Suprapubic skin (tissue), 4 donors: Measurements from ENCODE around the gene DTYMK. TPM values are rescaled to one million over a fixed set of nuclear protein-coding genes. Genes with fewer than 3 reads are reported as not detected.

Source experiments
- DNase-seq, 2 donors: peaks; one replicate each; pipeline ENCODE4 v3.0.0-alpha.2; 2019; ENCODE audit warnings: low spot score in 2 of 2
- H3K27ac ChIP-seq: fragments of 200-600 bp; sonication (generic); one replicate; pipeline ENCODE4 v1.5.1; 2019
- H3K27me3 ChIP-seq: fragments of 200-600 bp; sonication (generic); one replicate; pipeline ENCODE4 v1.5.1; 2019
- H3K36me3 ChIP-seq: fragments of 200-600 bp; sonication (generic); one replicate; pipeline ENCODE4 v1.5.1; 2019
- H3K4me1 ChIP-seq: fragments of 200-600 bp; sonication (generic); one replicate; pipeline ENCODE4 v1.5.1; 2019
- H3K4me3 ChIP-seq: fragments of 200-600 bp; sonication (generic); one replicate; pipeline ENCODE4 v1.5.1; 2019; ENCODE audit warnings: mild to moderate bottlenecking
- H3K9me3 ChIP-seq: fragments of 200-600 bp; sonication (generic); one replicate; pipeline ENCODE4 v1.5.1; 2019
- CTCF ChIP-seq, 2 donors: fragments of 200-600 bp in 1 of 2; fragments of 450-650 bp in 1 of 2; sonication (generic) in 1 of 2; IDR thresholded peaks; one replicate each; pipeline ENCODE4 v1.5.1; 2016 to 2019; ENCODE audit warnings: antibody characterized with exemption in 2 of 2, mild to moderate bottlenecking in 1 of 2, moderate library complexity in 1 of 2
- EP300 ChIP-seq: sonication (generic); formaldehyde crosslinking; IDR thresholded peaks from one replicate; pipeline ENCODE4 v1.6.1; 2017; ENCODE audit warnings: antibody characterized with exemption
- POLR2A ChIP-seq, 2 donors: fragments of 450-650 bp; IDR thresholded peaks; one replicate each; pipeline ENCODE4 v1.6.1; 2017; ENCODE audit warnings: antibody characterized with exemption in 2 of 2, mild to moderate bottlenecking in 2 of 2, moderate library complexity in 2 of 2
- POLR2AphosphoS5 ChIP-seq, 3 donors: sonication (generic); formaldehyde crosslinking; IDR thresholded peaks; one replicate each; pipeline ENCODE4 v1.6.1; 2017; ENCODE audit warnings: antibody characterized with exemption in 3 of 3
- WGBS: methylation state at CpG from one replicate; pipeline ENCODE4 v1.1.5; 2018; 5-methylcytosine and 5-hydroxymethylcytosine counted together
- total RNA-seq, 4 donors: library from RNA; depleted of rRNA; stranded (reverse); fragments of >200 nt; gene quantifications; one replicate each; pipeline ENCODE4 v1.1.0, GENCODE V29; 2016

The DTYMK gene
- total RNA-seq, 4 donors from 2014 or later, result 14.6 to 29.1 (median 18.2) TPM

- peaks cover 3% of the 10 kb centered on the region for H3K4me1 ChIP-seq
- no peak overlapping the region for H3K4me3 ChIP-seq
- no peaks in the 10 kb centered on the region for H3K9me3 ChIP-seq
- 95% methylated on average over 9 of the region's 14 CpGs for WGBS
- DNase-seq, result no peak
- no peaks in the 10 kb centered on the region for H3K27me3 ChIP-seq
- TF ChIP-seq POLR2A (IDR thresholded peaks at IDR 0.05) (no peak), EP300 (no peak), CTCF (IDR thresholded peaks at IDR 0.05) (no peak), POLR2AphosphoS5 (IDR thresholded peaks at IDR 0.05) (no peak)
- no peak overlapping the region for H3K27ac ChIP-seq
- H3K36me3 ChIP-seq, result peaks cover 57% of the 10 kb centered on the region
Observed at GRCh38 chr2:241660593-241661213, 25.9 kb downstream of the DTYMK start.

GRCh38 chr2:241659150-241659739 lies 27.4 kb downstream of the DTYMK start:
- 36% methylated on average over 17 of the region's 26 CpGs for whole genome bisulfite sequencing

GRCh38 chr2:241658296-241658695 lies 28.3 kb downstream of the DTYMK start:
- 43% methylated on average over 5 of the region's 5 CpGs for WGBS
- Histone ChIP-seq H3K36me3 (peaks cover 78% of the 10 kb centered on the region), H3K4me1 (no peaks in the 10 kb centered on the region), H3K9me3 (no peaks in the 10 kb centered on the region), H3K27me3 (no peaks in the 10 kb centered on the region), H3K27ac (no peak overlapping the region), H3K4me3 (no peak overlapping the region)
- TF ChIP-seq EP300 (no peak), POLR2A (IDR thresholded peaks at IDR 0.05) (no peak)
- no peak for DNase-seq

More at GRCh38 chr2:241659150-241659739, 27.4 kb downstream of the DTYMK start:
- Histone ChIP-seq H3K27me3 (no peaks in the 10 kb centered on the region), H3K9me3 (no peaks in the 10 kb centered on the region), H3K27ac (no peak overlapping the region), H3K4me3 (no peak overlapping the region), H3K36me3 (peaks cover 71% of the 10 kb centered on the region), H3K4me1 (no peaks in the 10 kb centered on the region)
- no peak for TF ChIP-seq EP300
- peak; percentile 10 to 57 for TF ChIP-seq CTCF (IDR thresholded peaks at IDR 0.05)
- no peak for DNase-seq

- WGBS, result 81% methylated on average over 14 of the region's 15 CpGs
- H3K9me3 ChIP-seq, result no peaks in the 10 kb centered on the region
- H3K36me3 ChIP-seq, result peaks cover 83% of the 10 kb centered on the region
- H3K27me3 ChIP-seq, result no peaks in the 10 kb centered on the region
- DNase-seq, result no peak
- no peak overlapping the region for H3K4me3 ChIP-seq
- H3K27ac ChIP-seq, result no peak overlapping the region
- H3K4me1 ChIP-seq, result no peaks in the 10 kb centered on the region
- no peak for TF ChIP-seq POLR2A (IDR thresholded peaks at IDR 0.05)
Observed at GRCh38 chr2:241657786-241658254, 28.8 kb downstream of the DTYMK start.

- peaks cover 94% of the 10 kb centered on the region for H3K36me3 ChIP-seq
- no peaks in the 10 kb centered on the region for H3K9me3 ChIP-seq
- no peak for DNase-seq
- no peaks in the 10 kb centered on the region for H3K4me1 ChIP-seq
- no peak overlapping the region for H3K4me3 ChIP-seq
- H3K27me3 ChIP-seq, result no peaks in the 10 kb centered on the region
- H3K27ac ChIP-seq, result no peak overlapping the region
- TF ChIP-seq EP300, result no peak
- no peak for TF ChIP-seq CTCF (IDR thresholded peaks at IDR 0.05)
- no peak for TF ChIP-seq POLR2A (IDR thresholded peaks at IDR 0.05)
- no peak for TF ChIP-seq POLR2AphosphoS5 (IDR thresholded peaks at IDR 0.05)
- WGBS, result 95% methylated on average over 13 of the region's 13 CpGs
Observed at GRCh38 chr2:241656190-241656741, 30.3 kb downstream of the DTYMK start.

- Histone ChIP-seq H3K36me3 (peaks cover 92% of the 10 kb centered on the region), H3K9me3 (no peaks in the 10 kb centered on the region), H3K27me3 (no peaks in the 10 kb centered on the region), H3K27ac (no peak overlapping the region), H3K4me3 (no peak overlapping the region), H3K4me1 (no peaks in the 10 kb centered on the region)
- WGBS, result 93% methylated on average over 16 of the region's 17 CpGs
- no peak for TF ChIP-seq EP300
- no peak for TF ChIP-seq CTCF (IDR thresholded peaks at IDR 0.05)
- TF ChIP-seq POLR2AphosphoS5 (IDR thresholded peaks at IDR 0.05), result no peak
- TF ChIP-seq POLR2A (IDR thresholded peaks at IDR 0.05), result no peak
- DNase-seq, result no peak
Observed at GRCh38 chr2:241655516-241656189, 31.0 kb downstream of the DTYMK start.
